ENCODE data around the gene HM13.
"Not testable (repeated sequence)": the region's sequence is repeated elsewhere in the genome, so short reads cannot be mapped to it uniquely, and the experiment has no call there.

HM13 gene

GRCh38 chr20:31514154-31515071, at the start of gene HM13:
Gene HM13 (plus strand): TSS chr20:31514442. CDS start chr20:31514552, 110 bp downstream.
- peak; percentile 98 for DNase-seq

GRCh38 chr20:31470946-31471345, 43.3 kb upstream of the HM13 start:
- DNase-seq: not testable (repeated sequence)

GRCh38 chr20:31472395-31473330, 41.6 kb upstream of the HM13 start:
- DNase-seq: no peak

GRCh38 chr20:31473331-31474096, 40.7 kb upstream of the HM13 start:
- DNase-seq: no peak

GRCh38 chr20:31474097-31474436, 40.2 kb upstream of the HM13 start:
- no peak for DNase-seq

GRCh38 chr20:31474758-31475427, 39.3 kb upstream of the HM13 start, which contains the start of the genes DEFB124 and REM1:
Gene DEFB124 (minus strand): TSS chr20:31475127. CDS start chr20:31473013, 2,114 bp downstream.
Gene REM1 (plus strand): TSS chr20:31475288. CDS start chr20:31476446, 1,158 bp downstream.
- no peak for DNase-seq

- DNase-seq: no peak
Measured at GRCh38 chr20:31475472-31476293, 38.6 kb upstream of the HM13 start.

- no peak for DNase-seq
Measured at GRCh38 chr20:31476294-31476585, 38.0 kb upstream of the HM13 start.

- no peak for DNase-seq
Measured at GRCh38 chr20:31476643-31477215, 37.5 kb upstream of the HM13 start.

- DNase-seq: peak; percentile 54
Measured at GRCh38 chr20:31484001-31484400, 30.2 kb upstream of the HM13 start.

GRCh38 chr20:31485450-31486339, 28.5 kb upstream of the HM13 start:
- DNase-seq: no peak

- DNase-seq: peak; percentile 57
Measured at GRCh38 chr20:31488115-31488514, 26.1 kb upstream of the HM13 start.

- no peak for DNase-seq
Measured at GRCh38 chr20:31489152-31489551, 25.1 kb upstream of the HM13 start.

- DNase-seq: no peak
Measured at GRCh38 chr20:31490752-31491151, 23.5 kb upstream of the HM13 start.

- DNase-seq: no peak
Measured at GRCh38 chr20:31494131-31494530, 20.1 kb upstream of the HM13 start.

- no peak for DNase-seq
Measured at GRCh38 chr20:31496761-31497295, 17.4 kb upstream of the HM13 start.

GRCh38 chr20:31497838-31498540, 16.3 kb upstream of the HM13 start:
- DNase-seq: no peak

- no peak for DNase-seq
Measured at GRCh38 chr20:31500527-31500926, 13.7 kb upstream of the HM13 start.

Data from NCI-H146 (cell line).